HG03378 (cell line): ENCODE results near the gene TRNP1.
"Not testable (repeated sequence)": the region's sequence is repeated elsewhere in the genome, so short reads cannot be mapped to it uniquely, and the experiment has no call there.

Source experiments
- ATAC-seq: cut with Tn5 transposase; IDR thresholded peaks from one replicate; pipeline ENCODE4 v1.9.1; 2021; ENCODE audit warnings: mild to moderate bottlenecking, moderate library complexity; ENCODE audit not compliant: unreplicated experiment

Gene TRNP1, protein sequence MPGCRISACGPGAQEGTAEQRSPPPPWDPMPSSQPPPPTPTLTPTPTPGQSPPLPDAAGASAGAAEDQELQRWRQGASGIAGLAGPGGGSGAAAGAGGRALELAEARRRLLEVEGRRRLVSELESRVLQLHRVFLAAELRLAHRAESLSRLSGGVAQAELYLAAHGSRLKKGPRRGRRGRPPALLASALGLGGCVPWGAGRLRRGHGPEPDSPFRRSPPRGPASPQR

DNA sequence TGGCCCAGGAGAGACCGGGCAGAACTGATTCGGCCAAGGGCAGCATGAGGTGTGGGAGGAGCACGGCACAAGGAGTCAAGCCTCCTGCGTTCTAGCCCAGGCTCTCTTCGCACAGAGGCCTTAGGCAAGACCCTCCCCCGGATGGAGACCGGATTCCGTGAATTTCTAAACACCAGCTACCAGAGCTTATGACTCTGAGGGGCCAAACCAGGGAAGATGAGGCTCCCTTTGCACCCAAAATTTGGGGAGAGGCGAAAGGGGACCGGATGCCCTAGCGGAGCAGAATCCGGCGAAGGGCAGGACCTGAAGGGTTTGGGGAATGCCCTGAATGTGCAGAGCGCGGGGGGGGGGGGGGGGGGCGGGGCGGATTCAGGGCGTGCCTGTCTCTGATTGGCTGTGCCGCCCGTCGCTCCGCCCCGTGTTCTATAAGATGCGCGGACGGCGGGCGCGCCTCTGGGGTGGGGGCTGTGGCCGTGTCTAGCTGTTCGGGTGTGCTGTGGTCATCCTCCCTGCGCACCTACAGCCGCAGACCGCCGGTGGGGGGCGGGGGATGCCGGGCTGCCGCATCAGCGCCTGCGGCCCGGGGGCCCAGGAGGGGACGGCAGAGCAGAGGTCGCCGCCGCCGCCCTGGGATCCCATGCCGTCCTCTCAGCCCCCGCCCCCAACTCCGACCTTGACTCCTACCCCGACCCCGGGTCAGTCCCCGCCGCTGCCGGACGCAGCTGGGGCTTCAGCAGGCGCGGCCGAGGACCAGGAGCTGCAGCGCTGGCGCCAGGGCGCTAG is at the start of gene TRNP1:
Gene TRNP1 (plus strand): TSS at position 456 of the 783 bp plus-strand sequence. CDS start 95 bp downstream, at position 551.
- ATAC-seq, result no peak

DNA sequence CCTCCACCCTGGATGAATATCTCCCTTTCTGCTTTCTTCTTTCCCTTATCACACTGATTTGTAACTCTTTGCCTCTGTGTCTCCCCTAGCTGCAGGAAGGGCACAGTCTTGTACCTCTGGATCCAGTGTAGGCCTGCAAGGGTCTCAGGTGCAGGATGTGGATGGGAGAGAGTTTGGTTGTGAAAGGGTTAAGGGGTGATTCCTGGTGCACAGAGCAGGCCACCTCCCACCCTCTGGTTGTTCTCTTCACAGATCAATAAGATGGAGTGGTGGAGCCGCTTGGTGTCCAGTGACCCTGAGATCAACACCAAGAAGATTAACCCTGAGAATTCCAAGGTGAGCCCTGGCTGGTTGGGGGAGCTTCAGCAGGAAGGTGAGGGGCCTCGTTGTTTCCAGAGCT is 48.4 kb upstream of the TRNP1 start:
- ATAC-seq, result no peak

DNA sequence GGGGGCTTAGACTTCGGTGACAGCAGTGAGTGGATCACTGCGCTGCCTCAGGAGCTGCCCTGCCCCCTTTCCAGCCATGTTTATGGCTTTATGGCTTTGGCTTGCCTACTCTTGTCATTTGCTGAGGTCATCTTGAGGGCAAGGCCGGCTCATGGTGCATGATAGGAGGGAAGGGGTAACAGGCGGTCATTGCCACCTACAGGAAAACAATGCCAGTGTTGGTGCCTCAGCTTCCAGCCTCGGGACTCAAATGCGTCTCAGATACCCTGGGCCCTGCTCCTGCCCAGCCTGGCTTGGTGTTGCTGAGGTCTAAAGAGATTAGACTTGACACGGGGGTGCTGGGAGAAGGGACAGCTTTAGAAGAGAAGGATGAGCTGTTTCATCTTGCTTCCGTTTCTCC is 47.8 kb upstream of the TRNP1 start:
- ATAC-seq, result no peak

DNA sequence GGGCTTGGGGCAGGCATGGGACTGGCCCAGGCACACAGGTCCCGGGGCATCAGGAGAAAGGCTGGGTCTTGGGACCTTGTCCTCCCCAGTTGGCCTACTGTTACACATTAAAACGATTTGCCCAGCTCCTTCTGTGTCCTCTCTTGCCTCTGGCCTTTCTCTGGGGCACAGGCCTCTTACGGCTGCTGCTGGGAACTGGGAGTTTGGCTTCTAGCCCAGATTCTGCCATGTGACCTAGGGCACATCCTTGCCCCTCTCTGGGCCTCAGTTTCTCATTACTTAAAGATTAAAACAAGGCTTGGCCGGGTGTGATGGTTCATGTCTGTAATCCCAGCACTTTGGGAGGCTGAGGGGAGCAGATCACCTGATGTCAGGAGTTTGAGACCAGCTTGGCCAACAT is 47.2 kb upstream of the TRNP1 start:
- no peak for ATAC-seq

DNA sequence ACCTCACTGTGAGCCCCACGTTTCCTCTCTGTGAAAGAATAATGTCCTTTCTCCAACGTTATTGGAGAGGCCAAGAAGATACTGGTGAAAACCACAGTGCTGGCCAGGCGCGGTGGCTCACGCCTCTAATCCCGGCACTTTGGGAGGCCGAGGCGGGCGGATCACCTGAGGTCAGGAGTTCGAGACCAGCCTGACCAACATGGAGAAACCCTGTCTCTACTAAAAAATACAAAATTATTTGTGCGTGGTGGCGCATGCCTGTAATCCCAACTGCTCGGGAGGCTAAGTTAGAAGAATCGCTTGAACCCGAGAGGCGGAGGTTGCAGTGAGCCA is 44.8 kb upstream of the TRNP1 start:
- ATAC-seq, result not testable (repeated sequence)

DNA sequence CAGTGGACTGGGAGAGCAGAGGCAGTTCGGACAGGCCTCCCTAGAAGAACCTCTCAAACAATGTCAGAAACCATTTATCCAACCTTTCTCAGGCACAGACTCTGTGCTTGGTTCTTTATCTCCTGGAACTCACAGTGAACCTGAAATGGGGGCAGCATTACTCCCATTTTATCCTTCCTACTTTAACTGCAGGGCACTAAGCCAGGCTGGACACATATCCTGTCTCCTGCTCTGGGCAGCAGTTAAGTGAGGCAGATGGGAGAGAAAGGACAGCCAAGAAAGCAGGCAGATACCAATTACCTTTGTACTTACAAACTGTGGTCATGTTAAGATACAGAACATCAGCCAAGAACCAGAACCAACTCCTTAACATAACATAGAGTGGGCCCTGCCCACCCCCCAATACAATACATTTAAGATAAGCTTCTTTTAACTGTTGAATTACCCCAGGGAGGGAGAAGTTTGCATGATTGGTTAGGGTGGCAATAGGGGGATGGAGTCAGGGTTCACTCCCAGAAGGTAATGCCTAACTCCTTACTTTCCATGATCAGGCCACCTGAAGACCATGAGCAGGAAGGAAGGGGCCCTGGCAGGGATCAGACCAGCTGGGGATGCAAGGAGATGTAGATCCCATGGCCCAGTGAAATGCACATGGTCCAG is 44.1 kb upstream of the TRNP1 start:
- no peak for ATAC-seq

DNA sequence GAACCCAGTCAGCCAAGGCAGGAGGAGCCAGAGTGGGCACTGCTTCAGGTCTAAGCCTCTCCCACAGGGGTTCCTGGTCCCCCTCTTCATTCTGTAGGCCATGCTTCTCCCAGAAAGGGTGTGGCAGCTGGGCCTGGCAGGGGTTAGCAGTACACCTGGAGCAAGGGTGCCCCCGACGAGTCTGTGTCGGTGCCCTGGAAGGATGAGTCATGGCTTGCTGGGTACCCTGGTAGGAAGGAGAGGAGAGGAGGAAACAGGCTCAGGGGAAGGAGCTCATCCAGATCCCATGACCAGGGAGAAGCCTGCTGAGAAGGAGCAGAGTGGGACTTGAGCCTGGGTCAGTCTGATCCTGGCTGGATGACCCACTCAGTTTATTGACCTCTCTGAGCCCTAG is 43.6 kb upstream of the TRNP1 start:
- no peak for ATAC-seq

DNA sequence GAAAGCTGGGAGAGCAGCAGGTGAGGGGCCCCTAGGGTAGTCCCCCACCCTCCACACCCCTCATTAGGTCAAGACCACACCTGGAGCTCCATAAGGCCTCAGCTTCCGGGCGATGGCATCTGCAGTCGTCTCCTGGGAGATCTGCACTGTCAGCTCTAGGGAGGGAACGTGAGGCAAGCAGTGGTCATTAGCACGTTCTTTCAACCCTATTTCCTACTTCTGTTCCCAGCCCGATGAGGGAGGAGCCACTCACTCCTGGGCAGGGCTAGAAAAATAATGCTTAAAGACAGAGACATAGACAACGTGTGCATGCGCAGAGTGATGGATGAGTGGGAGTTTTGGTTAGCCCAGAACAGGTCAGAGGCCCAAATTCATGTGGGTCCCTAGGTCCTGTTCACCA is 42.9 kb upstream of the TRNP1 start:
- ATAC-seq, result no peak

DNA sequence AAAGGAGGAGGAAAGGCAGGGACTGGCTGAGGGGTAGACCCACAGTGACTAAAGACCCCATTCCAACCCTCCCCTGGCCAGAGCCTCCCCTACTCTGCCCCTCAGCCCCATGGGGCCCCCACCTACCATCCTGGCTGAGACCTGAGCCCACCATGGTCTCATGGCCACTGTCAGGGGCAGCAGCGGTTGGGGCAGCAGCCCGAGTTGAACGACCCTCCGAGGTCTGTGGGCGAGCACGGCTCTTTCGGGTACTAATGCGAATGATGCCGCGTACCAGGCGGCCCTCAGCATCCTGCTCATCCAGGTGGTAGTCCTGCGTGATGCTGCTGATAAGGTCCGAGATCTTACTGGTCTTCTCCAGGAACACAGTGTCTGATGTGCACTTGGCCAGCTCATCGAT is 42.3 kb upstream of the TRNP1 start:
- no peak for ATAC-seq

DNA sequence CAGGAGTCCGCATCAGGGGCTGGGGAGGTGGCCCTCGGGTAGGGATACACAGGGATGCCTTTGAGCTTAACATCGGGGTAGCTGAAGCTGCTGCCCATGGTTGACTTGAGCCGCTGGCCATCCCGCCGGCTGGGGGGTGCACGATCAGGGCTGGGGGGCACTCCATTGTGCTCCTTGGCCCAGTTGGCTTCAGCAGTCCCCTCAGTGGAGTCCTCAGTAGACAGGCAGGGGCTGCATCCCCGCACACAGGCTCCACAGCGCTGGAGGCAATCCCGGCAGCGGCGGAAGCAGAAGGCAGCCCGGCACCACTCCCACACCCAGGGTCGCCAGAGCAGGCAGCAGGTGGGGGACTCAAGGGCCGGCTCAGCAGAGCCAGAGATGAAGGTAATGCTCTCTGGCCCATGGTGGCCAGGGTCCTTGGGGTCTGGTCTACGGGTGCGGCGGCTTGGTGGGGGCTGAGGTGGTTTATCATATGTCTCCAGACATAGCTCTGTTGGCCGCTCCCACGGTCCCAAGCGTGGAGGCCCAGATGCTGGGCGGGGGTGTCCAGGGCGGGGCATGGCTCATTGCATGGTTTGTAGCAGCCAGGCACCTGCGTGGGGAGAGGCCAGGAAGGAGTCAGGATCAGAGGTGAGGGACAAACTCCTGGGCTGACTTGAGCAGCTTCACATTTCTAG is 41.5 kb upstream of the TRNP1 start:
- ATAC-seq, result no peak

DNA sequence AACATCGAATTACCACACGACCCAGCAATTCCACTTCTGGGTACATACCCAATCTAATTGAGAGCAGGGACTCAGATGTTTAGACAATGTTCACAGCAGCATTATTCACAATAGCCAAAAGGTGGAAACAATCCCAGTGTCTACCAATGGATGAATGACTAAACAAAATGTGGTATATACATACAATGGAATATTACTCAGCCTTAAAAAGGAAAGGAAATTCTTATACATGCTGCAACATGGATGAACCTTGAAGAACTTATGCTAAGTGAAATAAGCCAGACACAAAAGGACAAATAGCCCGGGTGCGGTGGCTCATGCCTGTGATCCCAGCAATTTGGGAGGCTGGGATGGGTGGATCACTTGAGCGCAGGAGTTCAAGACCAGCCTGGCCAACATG is 40.1 kb upstream of the TRNP1 start:
- no peak for ATAC-seq

DNA sequence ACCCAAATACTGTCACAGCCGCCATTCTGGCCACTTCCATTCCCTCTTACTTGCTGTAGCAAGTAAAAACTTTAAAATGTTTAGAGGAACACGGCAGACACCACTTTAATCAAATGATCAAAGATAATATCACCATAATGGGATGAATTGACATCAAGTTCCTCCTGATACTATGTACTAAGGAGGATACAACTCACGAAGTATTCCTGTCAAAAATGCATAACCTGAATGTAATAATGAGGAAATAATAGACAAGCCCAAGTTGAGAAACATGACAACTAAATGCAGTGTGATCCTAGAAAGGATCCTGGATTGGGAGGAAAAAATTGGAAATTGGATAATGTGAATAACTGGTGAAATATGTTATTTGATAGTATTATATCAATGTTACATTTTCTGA is 37.2 kb upstream of the TRNP1 start:
- ATAC-seq, result no peak

DNA sequence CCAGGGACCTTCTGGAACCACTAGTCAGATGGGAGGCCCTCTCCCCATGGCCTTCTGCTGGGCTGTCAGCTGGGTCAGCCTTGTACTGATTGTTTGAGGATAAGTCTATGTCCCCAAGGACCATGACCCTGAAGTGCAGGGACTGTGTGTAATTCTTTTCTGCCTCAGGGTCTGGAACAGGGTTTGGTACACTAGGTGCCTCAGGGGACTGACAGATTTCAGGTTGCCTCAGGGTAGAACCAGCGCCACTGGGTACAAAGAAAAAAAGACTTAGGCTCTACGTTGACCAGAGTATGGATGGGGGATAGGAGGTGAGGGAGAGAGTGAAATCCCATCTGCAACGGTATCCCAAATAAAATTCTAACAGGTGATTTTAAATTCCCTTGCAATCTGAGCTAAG is 36.2 kb upstream of the TRNP1 start:
- no peak for ATAC-seq

DNA sequence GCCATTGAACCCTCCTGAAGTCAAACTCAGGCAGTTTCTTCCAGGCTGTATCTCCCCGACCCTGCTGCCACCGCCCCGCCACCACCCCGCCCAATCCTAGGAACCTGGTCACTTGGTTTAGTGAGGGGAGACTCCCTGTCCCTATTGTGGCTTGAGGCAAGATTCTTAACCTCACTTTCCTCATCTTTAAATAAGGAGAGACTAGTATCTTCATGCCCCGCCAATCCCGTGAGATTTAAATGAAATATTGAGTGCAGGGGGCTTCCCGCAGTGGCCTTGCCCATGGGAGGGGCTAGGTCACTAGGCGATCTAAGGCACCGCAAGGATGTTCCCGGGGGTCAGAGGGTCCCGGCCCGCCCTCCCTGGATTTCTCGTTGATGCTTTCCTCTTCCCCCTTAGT is 34.2 kb upstream of the TRNP1 start:
- no peak for ATAC-seq

DNA sequence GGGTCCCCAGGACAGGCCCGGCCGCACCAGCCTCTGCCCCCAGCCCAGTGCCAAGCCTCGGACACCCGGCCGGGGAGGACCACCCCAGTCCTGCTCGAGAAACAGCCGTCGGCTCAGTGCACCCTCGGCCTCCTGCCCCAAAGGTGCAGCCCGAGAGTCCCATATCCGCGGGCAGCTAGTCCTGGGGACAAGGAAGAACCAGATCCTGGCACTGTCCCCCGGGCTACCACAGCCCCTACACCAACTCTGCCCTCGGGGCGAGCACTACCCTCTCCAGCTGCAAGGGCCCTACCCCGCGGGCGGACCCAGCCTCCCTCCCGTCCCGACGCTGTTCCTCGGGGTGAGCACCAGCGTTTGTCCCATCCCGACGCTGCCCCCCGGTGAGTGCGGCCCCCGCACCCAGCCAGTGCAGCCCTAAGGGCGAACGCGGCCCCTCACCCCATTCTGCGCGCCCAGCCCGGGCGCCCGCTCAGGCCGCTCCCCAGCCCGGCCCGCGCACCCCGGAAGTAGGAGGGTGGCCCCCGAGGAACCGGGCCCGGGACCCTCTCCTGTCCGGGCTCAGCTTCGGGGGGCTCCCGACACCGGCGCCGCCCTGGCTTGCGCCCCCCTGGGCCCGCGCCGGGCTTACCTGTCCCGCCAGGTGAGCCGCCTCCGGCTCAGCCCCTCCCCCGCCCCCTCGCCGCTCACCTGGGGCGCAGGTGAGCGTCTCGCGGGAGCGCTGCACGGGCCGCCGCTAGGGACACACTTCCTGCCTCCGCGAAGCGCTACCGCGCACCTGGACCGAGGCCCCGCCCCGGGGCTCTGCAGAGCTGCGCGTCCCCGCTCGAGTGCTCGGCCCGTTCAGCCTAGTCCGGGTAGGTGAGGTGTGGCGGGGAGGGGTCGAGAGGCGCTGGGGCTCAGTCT is 33.5 kb upstream of the TRNP1 start, which contains the start of gene KDF1:
Gene KDF1 (minus strand): TSS at position 747 of the 903 bp plus-strand sequence. CDS start 8,088 bp downstream, outside the sequence.
- no peak for ATAC-seq

DNA sequence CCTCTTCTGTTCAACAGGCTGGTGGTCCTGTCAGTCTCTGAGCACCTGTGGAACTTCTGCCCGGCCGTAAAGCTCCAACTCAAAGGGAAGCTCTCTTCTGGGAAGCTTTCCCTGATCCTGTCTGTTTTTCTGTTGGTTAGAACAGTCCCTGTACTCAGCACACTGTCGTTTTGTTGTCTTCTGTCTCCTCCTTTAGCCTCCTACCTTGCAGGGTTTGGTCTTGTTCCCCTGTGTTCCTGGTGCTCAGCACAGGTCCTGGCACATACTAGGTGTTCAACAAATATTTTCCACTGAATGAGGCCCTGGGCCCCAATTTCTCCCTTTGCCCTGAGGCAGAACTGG is 32.9 kb upstream of the TRNP1 start:
- ATAC-seq, result no peak

DNA sequence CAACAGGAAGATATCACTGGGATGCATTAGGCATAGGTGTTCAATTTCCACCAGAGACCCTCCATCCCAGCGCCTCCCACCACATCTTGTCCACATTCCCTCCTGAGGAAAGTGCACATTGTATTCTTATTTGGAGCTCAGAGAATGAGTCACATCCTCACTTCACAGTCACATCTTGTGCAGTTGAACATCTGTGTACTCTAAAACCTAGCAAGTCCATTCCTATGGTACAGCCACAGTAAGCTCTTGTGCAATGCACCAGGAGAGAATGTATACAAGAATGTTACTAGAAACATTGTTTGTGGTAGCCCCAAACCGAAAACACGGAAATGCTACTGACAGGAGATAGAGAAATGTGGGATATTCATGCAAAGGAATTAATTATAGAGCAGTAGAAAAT is 31.7 kb upstream of the TRNP1 start:
- ATAC-seq, result no peak

DNA sequence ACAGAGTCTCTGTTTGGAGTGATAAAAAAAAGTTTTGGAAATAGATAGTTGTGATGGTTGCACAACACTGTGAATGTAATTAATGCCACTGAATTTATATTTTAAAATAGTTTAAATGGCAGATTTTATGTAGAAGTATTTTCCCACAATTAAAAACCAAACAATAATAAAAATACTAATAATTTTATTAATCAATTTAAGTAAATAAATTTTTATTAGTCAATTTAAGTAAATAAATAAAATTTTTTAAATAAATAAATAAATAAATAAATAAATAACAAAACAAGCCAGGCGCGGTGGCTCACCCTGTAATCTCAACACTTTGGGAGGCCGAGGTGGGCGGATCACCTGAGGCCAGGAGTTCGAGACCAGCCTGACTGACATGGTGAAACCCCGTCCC is 28.3 kb upstream of the TRNP1 start:
- no peak for ATAC-seq

DNA sequence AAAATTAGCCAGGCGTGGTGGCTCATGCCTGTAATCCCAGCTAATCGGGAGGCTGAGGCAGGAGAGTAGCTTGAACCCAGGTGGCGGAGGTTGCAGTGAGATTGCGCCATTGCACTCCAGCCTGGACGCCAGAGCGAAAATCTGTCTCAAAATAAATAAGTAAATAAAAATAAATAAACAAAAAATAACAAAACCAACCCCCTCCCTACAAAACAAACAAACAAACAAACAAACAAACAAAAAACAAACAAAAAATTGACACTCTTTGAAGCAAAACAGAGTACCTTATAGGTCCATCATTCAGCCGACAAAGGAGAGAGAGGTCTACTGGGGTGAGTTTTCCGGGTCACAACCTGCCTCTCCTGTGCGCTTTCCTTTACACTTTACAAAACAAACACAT is 27.9 kb upstream of the TRNP1 start:
- ATAC-seq, result no peak

DNA sequence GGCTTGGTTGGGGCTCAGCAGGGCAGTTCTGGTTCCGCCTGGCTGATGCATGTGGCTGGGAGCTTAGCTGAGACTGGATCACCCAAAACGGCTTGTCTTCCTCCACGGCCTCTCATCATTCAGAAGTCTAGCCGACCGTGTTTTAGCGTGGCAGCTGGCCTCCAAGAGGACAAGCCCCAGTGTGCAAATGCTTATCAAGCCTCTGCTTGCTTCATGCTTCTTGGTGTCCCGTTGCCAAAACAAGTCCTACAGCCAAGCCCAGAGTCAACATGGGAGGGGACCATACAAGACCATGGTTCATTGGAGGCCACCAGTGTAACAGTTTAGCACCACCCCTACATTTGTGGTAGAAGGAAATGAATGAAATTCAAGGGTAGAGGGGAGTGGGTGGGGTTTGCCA is 22.7 kb upstream of the TRNP1 start:
- no peak for ATAC-seq

DNA sequence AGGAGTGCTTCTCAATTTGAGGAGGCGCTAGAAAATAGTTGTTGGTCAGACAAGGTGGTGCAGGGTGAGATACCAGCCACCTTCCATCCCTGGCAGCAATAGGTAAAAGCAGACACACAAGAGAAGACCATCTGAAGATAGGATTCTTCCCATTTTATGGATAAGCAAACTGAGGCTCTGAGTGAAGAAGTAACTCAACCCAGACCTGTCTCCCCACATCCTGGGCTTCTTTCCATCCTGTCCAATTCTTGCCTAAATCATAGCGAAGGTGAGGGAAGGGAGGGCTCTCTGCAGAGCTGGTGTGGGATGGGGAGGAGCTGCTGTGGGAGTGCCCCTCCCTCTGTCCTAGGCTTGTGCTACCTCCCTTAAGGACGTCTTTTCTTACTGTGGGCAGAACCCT is 21.9 kb upstream of the TRNP1 start:
- ATAC-seq, result no peak
